Natural killer cell (primary cell): ENCODE measurements around the gene SCRT2. TPM values are rescaled to one million over a fixed set of nuclear protein-coding genes. Genes with fewer than 3 reads are reported as not detected.

Experiments
- ATAC-seq, 3 donors: fragments of 150-1000 bp in 2 of 3; fragments of 200-7000 bp in 1 of 3; cut with Tn5 transposase; 1 replicate in 1 of 3; 2 replicates in 2 of 3; pipeline ENCODE4 v1.10.0; 2021; ENCODE audit warnings: mild to moderate bottlenecking in 2 of 3, moderate library complexity in 2 of 3
- DNase-seq, 2 donors: peaks; one replicate each; pipeline versions ENCODE4 v3.0.0 to v3.0.0-alpha.2; 2013 to 2021; ENCODE audit warnings: mixed read lengths in 1 of 2
- H3K27ac ChIP-seq: one replicate; pipeline ENCODE4 v1.5.1; 2013; ENCODE audit warnings: mild to moderate bottlenecking, low read length
- H3K27me3 ChIP-seq: one replicate; pipeline ENCODE4 v1.6.1; 2013; ENCODE audit warnings: low read length; ENCODE audit not compliant: control insufficient read depth, insufficient read depth
- H3K36me3 ChIP-seq: one replicate; pipeline ENCODE4 v1.6.1; 2013; ENCODE audit warnings: low read length; ENCODE audit not compliant: control insufficient read depth, insufficient read depth
- H3K4me1 ChIP-seq: one replicate; pipeline ENCODE4 v1.6.1; 2013; ENCODE audit warnings: low read length; ENCODE audit not compliant: control insufficient read depth, insufficient read depth
- H3K4me3 ChIP-seq: one replicate; pipeline ENCODE4 v1.5.1; 2013; ENCODE audit warnings: low read length
- H3K9me3 ChIP-seq: one replicate; pipeline ENCODE4 v1.6.1; 2013; ENCODE audit warnings: low read length; ENCODE audit not compliant: control insufficient read depth, insufficient read depth
- H3K27ac Mint-ChIP-seq, 2 donors: one replicate each; pipeline ENCODE4 v1.8.0; 2022; ENCODE audit warnings: mild to moderate bottlenecking in 2 of 2, mixed read lengths in 2 of 2, moderate library complexity in 1 of 2
- H3K27me3 Mint-ChIP-seq, 2 donors: one replicate each; pipeline ENCODE4 v1.8.0; 2022; ENCODE audit warnings: low read depth in 2 of 2, mixed read lengths in 2 of 2
- H3K36me3 Mint-ChIP-seq: one replicate; pipeline ENCODE4 v1.8.0; 2022; ENCODE audit warnings: mixed read lengths
- H3K4me1 Mint-ChIP-seq, 2 donors: one replicate each; pipeline ENCODE4 v1.8.0; 2022; ENCODE audit warnings: mixed read lengths in 2 of 2
- H3K4me3 Mint-ChIP-seq: one replicate; pipeline ENCODE4 v1.8.0; 2022; ENCODE audit warnings: mild to moderate bottlenecking, moderate library complexity, mixed read lengths
- H3K9me3 Mint-ChIP-seq, 2 donors: one replicate each; pipeline ENCODE4 v1.8.0; 2022; ENCODE audit warnings: mixed read lengths in 2 of 2
- CTCF ChIP-seq: fragments of 200-600 bp; IDR thresholded peaks from one replicate; pipeline ENCODE4 v1.8.0; 2022; ENCODE audit warnings: antibody characterized with exemption
- WGBS: methylation state at CpG from one replicate; pipeline ENCODE4 v1.1.7; 2013; ENCODE audit warnings: missing lambda C conversion rate; ENCODE audit not compliant: insufficient coverage; 5-methylcytosine and 5-hydroxymethylcytosine counted together
- intact Hi-C: fragments of 100-400 bp; cut with micrococcal nuclease; formaldehyde crosslinking; loops from one replicate; pipeline ENCODE4 v1.14.2; 2022
- total RNA-seq, 4 donors: library from RNA; stranded (reverse); fragments of 120-200 nt in 1 of 4; gene quantifications; one replicate each; pipeline versions ENCODE4 v1.2.3 to v1.2.4, GENCODE V29; 2013 to 2022

Gene SCRT2
- total RNA-seq, 3 donors from 2014 or later (not counting 1 experiment from before 2014, with no cell fraction given): not detected

- H3K36me3 ChIP-seq: no peaks in the 10 kb centered on the region
- ATAC-seq (no peak), DNase-seq (no peak)
- 64% methylated on average over 4 of the region's 4 CpGs for WGBS
- TF ChIP-seq CTCF: no peak
- intact Hi-C loops: no loop called here
- no peaks in the 10 kb centered on the region for H3K4me1 ChIP-seq
- H3K36me3 Mint-ChIP-seq: no peaks in the 10 kb centered on the region
- no peak overlapping the region for H3K27ac Mint-ChIP-seq
- H3K4me3 Mint-ChIP-seq: no peak overlapping the region
- H3K9me3 Mint-ChIP-seq: peaks cover 0 to 2% of the 10 kb centered on the region in 2 donors
- no peak overlapping the region for H3K27ac ChIP-seq
- H3K27me3 ChIP-seq: peaks cover 4% of the 10 kb centered on the region
- H3K4me3 ChIP-seq: no peak overlapping the region
- no peaks in the 10 kb centered on the region for H3K4me1 Mint-ChIP-seq
- no peaks in the 10 kb centered on the region for H3K9me3 ChIP-seq
- peaks cover 31 to 57% of the 10 kb centered on the region in 2 donors for H3K27me3 Mint-ChIP-seq
Measured at GRCh38 chr20:617934-618690, 57.5 kb downstream of the SCRT2 start.

GRCh38 chr20:615514-615913 lies 60.1 kb downstream of the SCRT2 start:
- Mint-ChIP-seq H3K27ac (no peak overlapping the region), H3K4me3 (no peak overlapping the region), H3K27me3 (peaks cover 39 to 78% of the 10 kb centered on the region in 2 donors), H3K9me3 (peaks cover 0 to 2% of the 10 kb centered on the region in 2 donors), H3K4me1 (peaks cover 0 to 4% of the 10 kb centered on the region in 2 donors), H3K36me3 (no peaks in the 10 kb centered on the region)
- 93% methylated on average over 3 of the region's 4 CpGs for WGBS
- no peaks in the 10 kb centered on the region for H3K36me3 ChIP-seq
- peaks cover 13% of the 10 kb centered on the region for H3K27me3 ChIP-seq
- intact Hi-C loops: no loop called here
- no peak overlapping the region for H3K4me3 ChIP-seq
- no peaks in the 10 kb centered on the region for H3K9me3 ChIP-seq
- H3K27ac ChIP-seq: no peak overlapping the region
- H3K4me1 ChIP-seq: peaks cover under 1% of the 10 kb centered on the region
- ATAC-seq: no peak
- DNase-seq: no peak
- TF ChIP-seq CTCF: no peak

- no peaks in the 10 kb centered on the region for H3K9me3 Mint-ChIP-seq
- H3K4me1 Mint-ChIP-seq: peaks cover 0 to 4% of the 10 kb centered on the region in 2 donors
- no peaks in the 10 kb centered on the region for H3K36me3 Mint-ChIP-seq
- no peak for DNase-seq
- Histone ChIP-seq H3K27me3 (peaks cover 29% of the 10 kb centered on the region), H3K4me3 (no peak overlapping the region), H3K4me1 (peaks cover 3% of the 10 kb centered on the region), H3K36me3 (no peaks in the 10 kb centered on the region), H3K27ac (no peak overlapping the region), H3K9me3 (no peaks in the 10 kb centered on the region)
- ATAC-seq: no peak
- peak overlapping the region; percentile 31 for H3K4me3 Mint-ChIP-seq
- WGBS: 12% methylated on average over 8 of the region's 8 CpGs
- no peak for TF ChIP-seq CTCF
- intact Hi-C loops: no loop called here
- no peak overlapping the region for H3K27ac Mint-ChIP-seq
- H3K27me3 Mint-ChIP-seq: peaks cover 45 to 51% of the 10 kb centered on the region in 2 donors
Measured at GRCh38 chr20:611843-612185, 63.8 kb downstream of the SCRT2 start.

Other genes starting within 250 kb of the SCRT2 start
- 10 to 100 TPM; 32.5 to 47.6 (median 44.2) TPM for gene TBC1D20, start 213.3 kb downstream of the SCRT2 start, total RNA-seq
- 10 to 100 TPM; 88.8 to 92.6 (median 88.9) TPM for gene CSNK2A1, start 132.0 kb downstream of the SCRT2 start, total RNA-seq
- gene TCF15, start 65.5 kb downstream of the SCRT2 start, total RNA-seq: under 1 TPM in 1 of 3 donors, not detected in 2; 0.32 TPM
- gene SRXN1, start 22.6 kb downstream of the SCRT2 start, total RNA-seq: 10 to 100 TPM in 2 of 3 donors, 1 to 10 TPM in 1; 9.1 to 16.7 (median 11.6) TPM
- not detected for gene SLC52A3, start 92.7 kb upstream of the SCRT2 start, total RNA-seq
- gene FAM110A, start 157.9 kb upstream of the SCRT2 start, total RNA-seq: 10 to 100 TPM; 25.1 to 91.0 (median 31.8) TPM
- not detected for gene ANGPT4, start 240.5 kb upstream of the SCRT2 start, total RNA-seq